OCI-LY7 (cell line): ENCODE measurements around the gene NCAM1.

Source experiments
- EZH2phosphoT487 ChIP-seq: fragments of 200-600 bp; sonication (generic); IDR thresholded peaks from 2 replicates; pipeline ENCODE4 v1.6.1; 2018; ENCODE audit warnings: low read depth, borderline replicate concordance, mild to moderate bottlenecking, mixed run types, antibody characterized with exemption, low read length, moderate library complexity, mixed read lengths
- TF ChIP-seq, protein P1 (sequence below): fragments of 200-600 bp; sonication (generic); conservative IDR thresholded peaks from 2 replicates; pipeline ENCODE4 v1.5.1; 2014; ENCODE audit warnings: mild to moderate bottlenecking, antibody characterized with exemption, low read length, moderate library complexity, mixed read lengths

DNA sequence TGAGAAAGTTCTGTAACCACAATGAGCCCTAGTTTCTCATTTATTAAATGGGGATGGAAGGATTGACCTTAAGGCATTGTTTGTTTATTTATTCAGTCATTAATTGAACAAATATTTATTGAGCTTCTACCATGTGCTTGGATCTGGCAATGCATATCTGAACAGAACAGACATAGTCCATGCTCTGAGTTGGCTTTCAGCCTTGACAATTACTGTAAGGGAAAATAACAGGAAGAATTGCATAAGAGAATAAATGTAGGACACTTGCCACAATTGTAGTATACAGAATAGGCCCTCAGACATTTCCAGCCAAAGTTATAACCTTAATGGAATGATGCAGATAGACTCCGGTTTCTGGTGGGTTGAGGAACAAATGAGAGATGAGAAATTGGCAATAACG is 192.6 kb downstream of the NCAM1 start:
- TF ChIP-seq, protein P1, sequence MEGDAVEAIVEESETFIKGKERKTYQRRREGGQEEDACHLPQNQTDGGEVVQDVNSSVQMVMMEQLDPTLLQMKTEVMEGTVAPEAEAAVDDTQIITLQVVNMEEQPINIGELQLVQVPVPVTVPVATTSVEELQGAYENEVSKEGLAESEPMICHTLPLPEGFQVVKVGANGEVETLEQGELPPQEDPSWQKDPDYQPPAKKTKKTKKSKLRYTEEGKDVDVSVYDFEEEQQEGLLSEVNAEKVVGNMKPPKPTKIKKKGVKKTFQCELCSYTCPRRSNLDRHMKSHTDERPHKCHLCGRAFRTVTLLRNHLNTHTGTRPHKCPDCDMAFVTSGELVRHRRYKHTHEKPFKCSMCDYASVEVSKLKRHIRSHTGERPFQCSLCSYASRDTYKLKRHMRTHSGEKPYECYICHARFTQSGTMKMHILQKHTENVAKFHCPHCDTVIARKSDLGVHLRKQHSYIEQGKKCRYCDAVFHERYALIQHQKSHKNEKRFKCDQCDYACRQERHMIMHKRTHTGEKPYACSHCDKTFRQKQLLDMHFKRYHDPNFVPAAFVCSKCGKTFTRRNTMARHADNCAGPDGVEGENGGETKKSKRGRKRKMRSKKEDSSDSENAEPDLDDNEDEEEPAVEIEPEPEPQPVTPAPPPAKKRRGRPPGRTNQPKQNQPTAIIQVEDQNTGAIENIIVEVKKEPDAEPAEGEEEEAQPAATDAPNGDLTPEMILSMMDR = no peak
- TF ChIP-seq EZH2phosphoT487 = no peak
